ENCODE data around the gene PNMT.

PNMT gene

GRCh38 chr17:39674702-39675389 lies 6.6 kb downstream of the PNMT start (continued):
- TF ChIP-seq ZNF174 (tag by site-specific recombination; IDR thresholded peaks at IDR 0.05), result no peak
- no peak for TF ChIP-seq ZNF416 (tag by site-specific recombination; IDR thresholded peaks at IDR 0.05)
- TF ChIP-seq ZSCAN30 (tag by site-specific recombination; IDR thresholded peaks at IDR 0.05), result no peak
- no peak for TF ChIP-seq ZBTB21 (tag by site-specific recombination; IDR thresholded peaks at IDR 0.05)
- peak; percentile 94 for TF ChIP-seq PRDM10 (tag by site-specific recombination; IDR thresholded peaks at IDR 0.05)
- TF ChIP-seq ZNF548 (tag by site-specific recombination; IDR thresholded peaks at IDR 0.05), result no peak
- TF ChIP-seq ZNF791 (tag by site-specific recombination; IDR thresholded peaks at IDR 0.05), result no peak
- peak; percentile 75 for TF ChIP-seq KLF10 (tag by site-specific recombination; IDR thresholded peaks at IDR 0.05)
- TF ChIP-seq ZNF148 (tag by site-specific recombination; IDR thresholded peaks at IDR 0.05; ENCODE audit: borderline replicate concordance), result no peak
- TF ChIP-seq ZNF501 (tag by site-specific recombination; IDR thresholded peaks at IDR 0.05), result no peak
- TF ChIP-seq ZNF132 (tag by site-specific recombination; IDR thresholded peaks at IDR 0.05; ENCODE audit: borderline replicate concordance), result no peak

- peak overlapping the region; percentile 48 for H3K27ac ChIP-seq (ENCODE audit: extremely low read depth, low read depth, low read length)
- H3K4me3 ChIP-seq (ENCODE audit: low read depth, low read length), result no peak overlapping the region
- peaks cover 0 to 3% of the 10 kb centered on the region in 2 experiments; a peak in 2 of 3 replicates for H3K36me3 ChIP-seq (ENCODE audit: control insufficient read depth in 2 of 2, insufficient read depth in 1 of 2, low read length in 2 of 2)
- peaks cover 17% of the 10 kb centered on the region for H3K4me1 ChIP-seq (ENCODE audit: control insufficient read depth, insufficient read depth, low read length)
- TF ChIP-seq ZNF112 (tag by site-specific recombination; IDR thresholded peaks at IDR 0.05) (no peak), ZSCAN18 (tag by site-specific recombination; IDR thresholded peaks at IDR 0.05) (no peak), PRDM4 (tag by site-specific recombination; IDR thresholded peaks at IDR 0.05) (no peak), ZNF121 (tag by site-specific recombination; IDR thresholded peaks at IDR 0.05) (peak; percentile 68; the same call in 1 of the 2 replicates), ZNF600 (tag by site-specific recombination; IDR thresholded peaks at IDR 0.05) (0 out of 2 replicates have a peak, but pooled peaks have one; percentile 31), ZNF19 (tag by site-specific recombination; IDR thresholded peaks at IDR 0.05; ENCODE audit: low read depth) (no peak), GLI4 (tag by site-specific recombination; IDR thresholded peaks at IDR 0.05) (no peak), ZNF341 (tag by site-specific recombination; IDR thresholded peaks at IDR 0.05; ENCODE audit: low read depth) (peak; percentile 86), ZNF660 (tag by site-specific recombination; IDR thresholded peaks at IDR 0.05) (no peak), ZNF404 (tag by site-specific recombination; IDR thresholded peaks at IDR 0.05) (no peak), KLF17 (tag by site-specific recombination; IDR thresholded peaks at IDR 0.05) (peak; percentile 41; the same call in 1 of the 2 replicates)
- ChIA-PET CTCF (interaction anchor here (0.6 to 2.1 kb wide), 8 partner anchors 18 to 225 kb away, joined by 3 to 16 read pairs (median 6); no protein-coding TSS in a partner anchor), POLR2A (interaction anchor here (1.2 to 1.5 kb wide), 7 partner anchors 9 to 38 kb away, joined by 3 to 8 read pairs (median 4); partner anchors contain the start of genes ERBB2 and PGAP3)
- H3K9me3 ChIP-seq (ENCODE audit: control insufficient read depth, insufficient read depth, low read depth, low read length), result no peaks in the 10 kb centered on the region
These were observed 7.3 kb downstream of the PNMT start for GRCh38 chr17:39675390-39676082.
